ENCODE data around the gene PTPRT.

DNA sequence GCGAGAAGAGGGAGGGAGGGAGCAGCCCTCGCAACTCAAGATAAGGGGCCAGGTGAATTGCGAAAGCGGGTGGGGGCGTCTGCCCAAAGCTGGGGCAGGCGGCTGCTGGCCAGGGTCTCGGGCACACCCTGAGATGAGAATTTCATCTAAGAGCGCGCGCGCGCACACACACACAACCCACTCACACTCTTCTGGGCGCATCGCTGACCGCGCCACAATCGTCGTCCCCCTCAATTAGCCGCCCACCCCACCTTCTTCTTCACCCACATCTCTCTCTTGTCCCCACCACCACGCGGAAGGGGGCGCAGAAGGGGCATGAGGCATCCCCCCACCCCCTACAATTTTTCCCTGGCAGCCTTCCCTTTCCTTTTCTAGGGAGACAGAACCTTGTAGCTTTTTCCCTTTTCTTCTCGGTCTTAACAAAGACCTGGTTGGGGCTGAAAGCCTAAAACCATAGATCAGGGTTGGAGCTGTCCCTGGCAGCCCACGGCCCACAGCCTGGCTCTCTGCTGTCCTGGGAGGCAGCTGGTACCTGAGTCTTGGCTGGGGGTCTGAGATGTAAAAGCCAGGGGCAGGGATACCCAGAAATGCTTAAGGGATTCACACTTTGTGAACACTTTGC is 737 bp upstream of the PTPRT start:
- TF ChIP-seq, protein P1, sequence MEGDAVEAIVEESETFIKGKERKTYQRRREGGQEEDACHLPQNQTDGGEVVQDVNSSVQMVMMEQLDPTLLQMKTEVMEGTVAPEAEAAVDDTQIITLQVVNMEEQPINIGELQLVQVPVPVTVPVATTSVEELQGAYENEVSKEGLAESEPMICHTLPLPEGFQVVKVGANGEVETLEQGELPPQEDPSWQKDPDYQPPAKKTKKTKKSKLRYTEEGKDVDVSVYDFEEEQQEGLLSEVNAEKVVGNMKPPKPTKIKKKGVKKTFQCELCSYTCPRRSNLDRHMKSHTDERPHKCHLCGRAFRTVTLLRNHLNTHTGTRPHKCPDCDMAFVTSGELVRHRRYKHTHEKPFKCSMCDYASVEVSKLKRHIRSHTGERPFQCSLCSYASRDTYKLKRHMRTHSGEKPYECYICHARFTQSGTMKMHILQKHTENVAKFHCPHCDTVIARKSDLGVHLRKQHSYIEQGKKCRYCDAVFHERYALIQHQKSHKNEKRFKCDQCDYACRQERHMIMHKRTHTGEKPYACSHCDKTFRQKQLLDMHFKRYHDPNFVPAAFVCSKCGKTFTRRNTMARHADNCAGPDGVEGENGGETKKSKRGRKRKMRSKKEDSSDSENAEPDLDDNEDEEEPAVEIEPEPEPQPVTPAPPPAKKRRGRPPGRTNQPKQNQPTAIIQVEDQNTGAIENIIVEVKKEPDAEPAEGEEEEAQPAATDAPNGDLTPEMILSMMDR (tag by site-specific recombination; IDR thresholded peaks at IDR 0.05) = no peak
- TF ChIP-seq ZNF138 (tag by site-specific recombination; IDR thresholded peaks at IDR 0.05; ENCODE audit: borderline replicate concordance) (no peak), MYNN (tag by site-specific recombination; IDR thresholded peaks at IDR 0.05; ENCODE audit: borderline replicate concordance) (no peak), TCF7L2 (IDR thresholded peaks at IDR 0.05; ENCODE audit: borderline replicate concordance, low read depth, low read length) (no peak), OSR2 (tag by site-specific recombination; IDR thresholded peaks at IDR 0.05) (no peak), ZBTB7A (tag by site-specific recombination; IDR thresholded peaks at IDR 0.05; ENCODE audit: low read depth) (no peak), ZNF560 (tag by site-specific recombination; IDR thresholded peaks at IDR 0.05; ENCODE audit: borderline replicate concordance) (no peak), ZNF777 (tag by site-specific recombination; IDR thresholded peaks at IDR 0.05; ENCODE audit: borderline replicate concordance) (no peak)
- TF ChIP-seq, protein P2, sequence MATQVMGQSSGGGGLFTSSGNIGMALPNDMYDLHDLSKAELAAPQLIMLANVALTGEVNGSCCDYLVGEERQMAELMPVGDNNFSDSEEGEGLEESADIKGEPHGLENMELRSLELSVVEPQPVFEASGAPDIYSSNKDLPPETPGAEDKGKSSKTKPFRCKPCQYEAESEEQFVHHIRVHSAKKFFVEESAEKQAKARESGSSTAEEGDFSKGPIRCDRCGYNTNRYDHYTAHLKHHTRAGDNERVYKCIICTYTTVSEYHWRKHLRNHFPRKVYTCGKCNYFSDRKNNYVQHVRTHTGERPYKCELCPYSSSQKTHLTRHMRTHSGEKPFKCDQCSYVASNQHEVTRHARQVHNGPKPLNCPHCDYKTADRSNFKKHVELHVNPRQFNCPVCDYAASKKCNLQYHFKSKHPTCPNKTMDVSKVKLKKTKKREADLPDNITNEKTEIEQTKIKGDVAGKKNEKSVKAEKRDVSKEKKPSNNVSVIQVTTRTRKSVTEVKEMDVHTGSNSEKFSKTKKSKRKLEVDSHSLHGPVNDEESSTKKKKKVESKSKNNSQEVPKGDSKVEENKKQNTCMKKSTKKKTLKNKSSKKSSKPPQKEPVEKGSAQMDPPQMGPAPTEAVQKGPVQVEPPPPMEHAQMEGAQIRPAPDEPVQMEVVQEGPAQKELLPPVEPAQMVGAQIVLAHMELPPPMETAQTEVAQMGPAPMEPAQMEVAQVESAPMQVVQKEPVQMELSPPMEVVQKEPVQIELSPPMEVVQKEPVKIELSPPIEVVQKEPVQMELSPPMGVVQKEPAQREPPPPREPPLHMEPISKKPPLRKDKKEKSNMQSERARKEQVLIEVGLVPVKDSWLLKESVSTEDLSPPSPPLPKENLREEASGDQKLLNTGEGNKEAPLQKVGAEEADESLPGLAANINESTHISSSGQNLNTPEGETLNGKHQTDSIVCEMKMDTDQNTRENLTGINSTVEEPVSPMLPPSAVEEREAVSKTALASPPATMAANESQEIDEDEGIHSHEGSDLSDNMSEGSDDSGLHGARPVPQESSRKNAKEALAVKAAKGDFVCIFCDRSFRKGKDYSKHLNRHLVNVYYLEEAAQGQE (tag by site-specific recombination; IDR thresholded peaks at IDR 0.05) = no peak
- TF ChIP-seq, protein P3, sequence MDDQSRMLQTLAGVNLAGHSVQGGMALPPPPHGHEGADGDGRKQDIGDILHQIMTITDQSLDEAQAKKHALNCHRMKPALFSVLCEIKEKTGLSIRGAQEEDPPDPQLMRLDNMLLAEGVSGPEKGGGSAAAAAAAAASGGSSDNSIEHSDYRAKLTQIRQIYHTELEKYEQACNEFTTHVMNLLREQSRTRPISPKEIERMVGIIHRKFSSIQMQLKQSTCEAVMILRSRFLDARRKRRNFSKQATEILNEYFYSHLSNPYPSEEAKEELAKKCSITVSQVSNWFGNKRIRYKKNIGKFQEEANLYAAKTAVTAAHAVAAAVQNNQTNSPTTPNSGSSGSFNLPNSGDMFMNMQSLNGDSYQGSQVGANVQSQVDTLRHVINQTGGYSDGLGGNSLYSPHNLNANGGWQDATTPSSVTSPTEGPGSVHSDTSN (CRISPR knock-in tag; IDR thresholded peaks at IDR 0.05) = no peak
- TF ChIP-seq, protein P4, sequence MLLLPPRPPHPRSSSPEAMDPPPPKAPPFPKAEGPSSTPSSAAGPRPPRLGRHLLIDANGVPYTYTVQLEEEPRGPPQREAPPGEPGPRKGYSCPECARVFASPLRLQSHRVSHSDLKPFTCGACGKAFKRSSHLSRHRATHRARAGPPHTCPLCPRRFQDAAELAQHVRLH (tag by site-specific recombination; IDR thresholded peaks at IDR 0.05) = no peak
- TF ChIP-seq, protein P5, sequence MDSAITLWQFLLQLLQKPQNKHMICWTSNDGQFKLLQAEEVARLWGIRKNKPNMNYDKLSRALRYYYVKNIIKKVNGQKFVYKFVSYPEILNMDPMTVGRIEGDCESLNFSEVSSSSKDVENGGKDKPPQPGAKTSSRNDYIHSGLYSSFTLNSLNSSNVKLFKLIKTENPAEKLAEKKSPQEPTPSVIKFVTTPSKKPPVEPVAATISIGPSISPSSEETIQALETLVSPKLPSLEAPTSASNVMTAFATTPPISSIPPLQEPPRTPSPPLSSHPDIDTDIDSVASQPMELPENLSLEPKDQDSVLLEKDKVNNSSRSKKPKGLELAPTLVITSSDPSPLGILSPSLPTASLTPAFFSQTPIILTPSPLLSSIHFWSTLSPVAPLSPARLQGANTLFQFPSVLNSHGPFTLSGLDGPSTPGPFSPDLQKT (IDR thresholded peaks at IDR 0.05; ENCODE audit: borderline replicate concordance, low read depth, low read length) = no peak
